ENCODE results near the gene TBX3.

The TBX3 gene

DNA sequence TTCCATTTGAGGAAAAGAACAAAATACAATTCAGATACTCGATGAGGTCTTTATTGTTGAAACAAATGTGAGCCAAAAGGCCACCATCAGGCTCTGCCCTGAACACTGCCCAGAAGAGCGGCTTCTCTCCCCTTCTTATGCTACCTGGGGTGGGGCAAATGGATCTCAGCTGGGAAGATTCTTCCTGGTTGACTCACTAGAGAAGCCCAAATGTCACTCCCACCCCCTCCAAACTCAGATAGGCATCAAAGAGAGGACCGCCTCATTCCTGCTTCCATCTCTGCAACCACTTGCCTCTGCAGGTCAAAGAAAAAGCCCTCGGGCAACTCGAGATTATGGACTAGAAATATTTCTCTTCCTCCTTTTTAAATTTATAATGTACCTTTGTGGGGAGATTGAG is 55.8 kb downstream of the TBX3 start:
- no peak for DNase-seq

DNA sequence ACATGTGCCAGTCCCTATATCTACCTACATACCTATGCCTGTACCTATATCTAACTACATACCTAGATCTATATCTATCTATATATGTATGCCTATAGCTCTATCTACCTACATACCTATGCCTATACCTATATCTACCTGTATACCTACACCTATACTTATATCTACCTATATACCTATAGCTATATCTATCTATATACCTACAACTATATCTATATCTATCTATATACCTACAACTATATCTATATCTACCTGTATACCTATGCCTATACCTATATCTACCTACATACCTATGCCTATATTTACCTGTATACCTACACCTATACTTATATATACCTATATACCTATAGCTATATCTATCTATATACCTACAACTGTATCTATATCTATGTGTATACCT is 56.6 kb downstream of the TBX3 start:
- DNase-seq, result no peak

DNA sequence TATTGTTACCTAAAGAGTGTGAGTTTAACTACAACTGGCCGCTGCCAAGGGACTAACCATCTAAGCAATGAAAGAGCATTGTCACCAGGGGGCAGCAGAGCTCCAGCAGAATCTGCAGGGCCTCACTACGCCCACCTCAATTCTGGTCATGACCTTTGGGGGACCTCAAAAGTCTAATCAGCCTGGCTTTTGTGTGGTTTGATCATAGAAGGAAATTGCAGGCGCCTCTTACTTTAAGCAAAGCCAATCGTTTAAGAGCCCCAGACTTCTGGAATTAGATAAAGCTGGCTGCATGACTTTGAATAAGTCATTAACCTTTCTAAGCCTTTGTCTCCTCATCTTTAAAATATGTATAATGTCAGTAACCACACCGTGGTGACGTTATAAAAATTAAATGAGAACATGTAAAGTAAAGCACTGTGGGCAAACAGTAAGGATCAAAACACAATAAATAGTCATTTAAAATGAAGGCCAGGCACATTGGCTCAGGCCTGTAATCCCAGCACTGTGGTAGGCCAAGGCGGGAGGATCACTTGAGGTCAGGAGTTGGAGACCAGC is 58.6 kb downstream of the TBX3 start:
- peak in 1 of 56 donors; percentile 1 for DNase-seq

DNA sequence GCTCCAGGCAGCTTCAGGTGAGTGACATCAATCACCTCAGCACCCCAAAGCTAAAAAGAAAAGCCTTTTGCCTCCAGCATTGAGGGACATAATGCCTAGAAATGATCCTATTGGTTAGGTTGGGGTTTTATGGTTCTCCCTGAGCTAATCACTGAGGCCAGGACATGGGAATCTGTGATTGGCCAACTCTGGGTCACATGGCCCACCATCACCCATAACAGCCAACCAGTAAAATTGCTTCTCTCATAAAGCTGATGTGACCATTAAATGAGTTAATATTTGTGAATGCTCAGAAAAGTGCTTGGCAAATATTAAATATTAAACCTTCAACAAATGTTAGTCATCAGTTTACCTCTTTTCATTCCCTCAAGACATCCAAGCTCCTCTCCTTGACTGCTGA is 60.2 kb downstream of the TBX3 start:
- no peak for DNase-seq
